ENCODE data around the gene CUBN.
A peak's percentile ranks its signal among the peaks of the same experiment; 100 is the strongest.
"Not testable (repeated sequence)": the region's sequence is repeated elsewhere in the genome, so short reads cannot be mapped to it uniquely, and the experiment has no call there.

The CUBN gene

DNA sequence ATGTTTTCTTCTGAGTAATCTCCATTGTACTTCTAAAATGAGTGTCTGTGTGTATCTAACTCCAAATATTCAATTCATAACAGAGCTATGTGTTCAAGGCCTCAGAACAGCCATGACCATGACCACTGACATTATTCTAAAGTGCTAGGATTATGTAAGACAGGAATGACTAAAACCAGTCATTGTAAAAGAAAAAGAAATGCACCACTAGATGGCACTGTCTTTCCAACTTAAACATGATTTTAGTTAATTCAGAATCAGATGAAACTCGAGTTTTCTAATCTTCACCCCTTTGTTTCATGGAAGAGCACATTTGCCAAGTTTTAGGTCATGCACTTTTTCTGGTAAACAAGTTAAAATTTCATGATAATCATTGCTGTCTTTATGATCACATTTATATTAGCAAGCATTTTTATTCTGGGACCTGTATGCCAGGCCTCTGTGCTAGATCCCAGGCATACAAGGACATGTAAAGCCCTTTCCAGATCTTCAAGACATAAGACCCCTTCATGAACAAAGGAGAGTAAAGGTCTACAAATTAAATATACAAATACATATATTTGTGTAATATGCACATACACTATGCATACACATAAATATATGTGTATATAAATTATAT lies 286.2 kb downstream of the CUBN start:
- no peak overlapping the region for H3K4me3 ChIP-seq (ENCODE audit: low read depth, low read length)
- TF ChIP-seq, protein P1, sequence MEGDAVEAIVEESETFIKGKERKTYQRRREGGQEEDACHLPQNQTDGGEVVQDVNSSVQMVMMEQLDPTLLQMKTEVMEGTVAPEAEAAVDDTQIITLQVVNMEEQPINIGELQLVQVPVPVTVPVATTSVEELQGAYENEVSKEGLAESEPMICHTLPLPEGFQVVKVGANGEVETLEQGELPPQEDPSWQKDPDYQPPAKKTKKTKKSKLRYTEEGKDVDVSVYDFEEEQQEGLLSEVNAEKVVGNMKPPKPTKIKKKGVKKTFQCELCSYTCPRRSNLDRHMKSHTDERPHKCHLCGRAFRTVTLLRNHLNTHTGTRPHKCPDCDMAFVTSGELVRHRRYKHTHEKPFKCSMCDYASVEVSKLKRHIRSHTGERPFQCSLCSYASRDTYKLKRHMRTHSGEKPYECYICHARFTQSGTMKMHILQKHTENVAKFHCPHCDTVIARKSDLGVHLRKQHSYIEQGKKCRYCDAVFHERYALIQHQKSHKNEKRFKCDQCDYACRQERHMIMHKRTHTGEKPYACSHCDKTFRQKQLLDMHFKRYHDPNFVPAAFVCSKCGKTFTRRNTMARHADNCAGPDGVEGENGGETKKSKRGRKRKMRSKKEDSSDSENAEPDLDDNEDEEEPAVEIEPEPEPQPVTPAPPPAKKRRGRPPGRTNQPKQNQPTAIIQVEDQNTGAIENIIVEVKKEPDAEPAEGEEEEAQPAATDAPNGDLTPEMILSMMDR (IDR thresholded peaks at IDR 0.05; ENCODE audit: low read depth, low read length): no peak

DNA sequence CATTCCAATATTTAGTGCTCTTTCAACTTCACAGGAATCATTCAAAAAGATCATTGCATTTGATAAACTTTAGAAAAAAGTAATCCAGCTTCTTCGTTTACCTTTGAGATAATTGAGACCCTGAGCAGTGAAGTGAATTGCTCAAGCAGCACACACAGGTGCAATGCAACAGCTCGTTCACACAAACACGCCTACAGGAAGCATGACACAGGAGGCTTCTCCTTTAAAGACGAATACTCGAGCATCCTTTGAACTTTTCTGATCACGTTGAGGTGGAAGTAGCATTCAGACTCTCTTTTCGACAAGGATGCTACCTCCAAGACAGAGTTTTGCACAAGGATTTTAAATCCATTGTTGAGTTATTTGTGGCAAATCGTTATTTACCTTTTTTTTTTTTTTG lies 294.4 kb downstream of the CUBN start:
- TF ChIP-seq, protein P1 (IDR thresholded peaks at IDR 0.05; ENCODE audit: low read depth, low read length): no peak
- no peak overlapping the region for H3K4me3 ChIP-seq (ENCODE audit: low read depth, low read length)

DNA sequence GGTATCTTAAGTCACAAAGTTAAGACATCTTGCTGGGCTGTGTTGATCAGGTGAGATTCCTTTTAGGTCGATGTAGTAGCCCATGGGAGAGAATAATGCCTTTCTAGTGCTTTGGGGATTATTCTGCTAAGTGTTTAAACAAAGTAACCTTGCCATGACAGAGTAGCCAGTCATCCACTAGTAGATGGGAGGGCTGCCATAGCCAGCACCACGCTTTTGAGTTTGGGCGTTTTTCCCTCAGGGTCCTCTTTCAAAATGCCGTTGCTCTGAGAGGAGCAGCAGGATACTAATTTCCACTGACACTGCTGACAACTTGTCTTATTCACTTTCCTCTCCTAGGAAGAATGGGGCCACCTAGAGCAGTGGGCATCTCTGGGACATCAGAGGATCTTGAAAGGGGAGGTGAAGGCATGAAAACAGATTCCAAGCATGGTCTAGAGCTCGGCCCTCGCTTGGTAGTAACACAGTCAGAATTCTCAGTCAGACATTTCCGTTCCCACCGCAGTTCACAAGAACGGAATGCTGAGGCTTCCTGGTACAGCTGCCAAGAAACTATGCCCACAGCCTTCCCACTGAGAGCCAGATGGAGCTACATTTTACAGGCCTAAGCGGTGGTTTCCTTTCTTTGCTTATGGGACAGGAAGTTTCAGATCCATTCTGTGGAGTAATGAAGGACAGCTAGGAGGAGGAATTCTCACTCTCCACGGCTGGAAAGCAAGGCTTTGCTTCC lies 297.1 kb downstream of the CUBN start:
- TF ChIP-seq, protein P1 (IDR thresholded peaks at IDR 0.05; ENCODE audit: low read depth, low read length): no peak
- no peak overlapping the region for H3K4me3 ChIP-seq (ENCODE audit: low read depth, low read length)

DNA sequence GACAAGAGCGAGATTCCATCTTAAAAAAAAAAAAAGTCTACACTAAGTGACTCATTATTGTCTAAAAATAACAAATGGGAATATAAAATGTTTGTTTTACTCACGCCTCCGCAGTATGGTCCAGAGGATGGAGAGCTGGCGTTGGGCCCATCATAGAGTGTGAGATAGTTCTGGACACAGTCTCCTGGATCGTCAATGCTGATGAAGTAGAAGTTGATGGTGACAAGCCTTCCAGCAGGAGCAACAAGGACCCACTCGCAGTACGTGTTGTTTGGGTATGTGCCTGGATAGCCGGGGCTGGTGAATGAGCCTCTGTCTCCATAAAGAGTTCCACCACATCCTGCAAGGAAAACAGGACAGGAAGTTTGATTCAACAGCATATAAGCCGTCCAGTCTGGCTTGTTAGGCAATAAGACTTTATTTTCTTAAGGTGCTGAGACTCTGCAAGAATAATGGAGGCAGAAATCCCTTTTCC lies 300.9 kb downstream of the CUBN start:
- TF ChIP-seq, protein P1 (IDR thresholded peaks at IDR 0.05; ENCODE audit: low read depth, low read length): no peak
- H3K4me3 ChIP-seq (ENCODE audit: low read depth, low read length): 0 out of 2 replicates have a peak overlapping the region, but pooled peaks have one; percentile 3

DNA sequence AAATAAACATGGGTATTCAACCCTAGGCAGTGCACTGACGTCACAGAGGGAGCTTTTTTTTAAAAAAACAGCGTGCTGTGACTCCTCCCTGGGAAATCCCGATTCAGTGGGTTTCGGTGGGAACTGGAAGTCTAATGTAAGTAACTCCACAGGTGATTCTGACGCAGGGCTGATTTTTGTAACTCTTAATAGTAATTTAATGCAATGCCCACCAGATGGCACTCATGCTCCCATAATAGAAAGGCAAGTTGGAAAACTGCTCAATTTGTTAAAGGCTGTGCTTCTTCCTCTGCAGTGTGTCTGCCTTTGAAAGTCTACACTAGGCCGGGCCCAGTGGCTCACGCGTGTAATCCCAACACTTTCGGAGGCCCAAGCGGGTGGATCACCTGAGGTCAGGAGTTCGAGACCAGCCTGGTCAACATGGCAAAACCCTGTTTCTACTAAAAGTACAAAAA lies 301.5 kb downstream of the CUBN start:
- TF ChIP-seq, protein P1 (IDR thresholded peaks at IDR 0.05; ENCODE audit: low read depth, low read length): no peak
- no peak overlapping the region for H3K4me3 ChIP-seq (ENCODE audit: low read depth, low read length)

DNA sequence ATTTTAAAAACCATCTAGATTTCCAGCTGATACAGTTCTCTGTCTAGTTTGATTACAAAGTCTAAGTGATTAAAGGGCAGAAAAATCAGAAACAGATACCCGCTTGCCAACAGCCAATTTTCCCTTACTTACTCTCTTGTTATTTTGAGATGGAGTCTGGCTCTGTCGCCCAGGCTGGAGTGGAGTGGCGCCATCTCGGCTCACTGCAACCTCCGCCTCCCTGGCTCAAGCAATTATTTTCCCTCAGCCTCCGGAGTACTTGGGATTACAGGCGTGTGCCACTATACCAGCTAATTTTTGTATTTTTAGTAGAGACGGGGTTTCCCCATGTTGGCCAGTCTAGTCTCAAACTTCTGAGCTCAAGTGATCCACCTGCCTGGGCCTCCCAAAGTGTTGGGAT lies 302.1 kb downstream of the CUBN start:
- H3K4me3 ChIP-seq (ENCODE audit: low read depth, low read length): not testable (repeated sequence)

DNA sequence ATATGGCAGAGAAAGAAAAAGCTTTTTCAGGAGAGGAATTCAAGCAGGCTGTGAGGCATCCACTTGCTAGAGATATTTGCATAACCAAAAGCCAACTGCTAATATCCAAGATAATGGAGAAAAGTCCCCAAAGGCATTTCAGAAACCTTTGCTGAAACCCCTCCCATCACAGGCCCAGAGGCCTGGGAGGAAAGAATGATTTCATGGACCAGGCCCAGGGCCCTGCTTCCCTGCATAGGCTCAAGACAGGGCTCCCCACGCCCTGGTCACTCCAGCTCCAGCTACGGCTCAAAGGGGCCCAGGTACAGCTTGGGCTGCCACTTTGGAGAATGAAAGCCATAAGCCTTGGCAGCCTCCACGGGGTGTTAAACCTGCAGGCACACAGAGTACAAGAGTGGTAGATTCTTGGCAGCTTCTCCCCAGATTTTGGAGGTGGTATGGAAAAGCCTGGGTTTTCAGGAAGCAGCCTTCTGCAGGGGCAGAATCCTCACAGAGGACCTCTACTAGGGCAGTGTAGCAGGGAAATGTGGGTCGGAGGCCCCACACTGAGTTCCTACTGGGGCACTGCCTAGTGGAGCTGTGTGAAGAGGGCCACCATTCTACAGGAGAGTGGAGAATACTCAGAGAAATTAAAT lies 306.8 kb downstream of the CUBN start:
- TF ChIP-seq, protein P1 (IDR thresholded peaks at IDR 0.05; ENCODE audit: low read depth, low read length): no peak
- no peak overlapping the region for H3K4me3 ChIP-seq (ENCODE audit: low read depth, low read length)
